IPS-NIHi7 (cell line): ENCODE measurements around the gene RASA3.
"Not testable (repeated sequence)": the region's sequence is repeated elsewhere in the genome, so short reads cannot be mapped to it uniquely, and the experiment has no call there.

Experiments
- DNase-seq: peaks from one replicate; pipeline ENCODE4 v3.0.0; 2012; ENCODE audit warnings: mixed read lengths; ENCODE audit errors: extremely low spot score

Gene RASA3, protein sequence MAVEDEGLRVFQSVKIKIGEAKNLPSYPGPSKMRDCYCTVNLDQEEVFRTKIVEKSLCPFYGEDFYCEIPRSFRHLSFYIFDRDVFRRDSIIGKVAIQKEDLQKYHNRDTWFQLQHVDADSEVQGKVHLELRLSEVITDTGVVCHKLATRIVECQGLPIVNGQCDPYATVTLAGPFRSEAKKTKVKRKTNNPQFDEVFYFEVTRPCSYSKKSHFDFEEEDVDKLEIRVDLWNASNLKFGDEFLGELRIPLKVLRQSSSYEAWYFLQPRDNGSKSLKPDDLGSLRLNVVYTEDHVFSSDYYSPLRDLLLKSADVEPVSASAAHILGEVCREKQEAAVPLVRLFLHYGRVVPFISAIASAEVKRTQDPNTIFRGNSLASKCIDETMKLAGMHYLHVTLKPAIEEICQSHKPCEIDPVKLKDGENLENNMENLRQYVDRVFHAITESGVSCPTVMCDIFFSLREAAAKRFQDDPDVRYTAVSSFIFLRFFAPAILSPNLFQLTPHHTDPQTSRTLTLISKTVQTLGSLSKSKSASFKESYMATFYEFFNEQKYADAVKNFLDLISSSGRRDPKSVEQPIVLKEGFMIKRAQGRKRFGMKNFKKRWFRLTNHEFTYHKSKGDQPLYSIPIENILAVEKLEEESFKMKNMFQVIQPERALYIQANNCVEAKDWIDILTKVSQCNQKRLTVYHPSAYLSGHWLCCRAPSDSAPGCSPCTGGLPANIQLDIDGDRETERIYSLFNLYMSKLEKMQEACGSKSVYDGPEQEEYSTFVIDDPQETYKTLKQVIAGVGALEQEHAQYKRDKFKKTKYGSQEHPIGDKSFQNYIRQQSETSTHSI

DNA sequence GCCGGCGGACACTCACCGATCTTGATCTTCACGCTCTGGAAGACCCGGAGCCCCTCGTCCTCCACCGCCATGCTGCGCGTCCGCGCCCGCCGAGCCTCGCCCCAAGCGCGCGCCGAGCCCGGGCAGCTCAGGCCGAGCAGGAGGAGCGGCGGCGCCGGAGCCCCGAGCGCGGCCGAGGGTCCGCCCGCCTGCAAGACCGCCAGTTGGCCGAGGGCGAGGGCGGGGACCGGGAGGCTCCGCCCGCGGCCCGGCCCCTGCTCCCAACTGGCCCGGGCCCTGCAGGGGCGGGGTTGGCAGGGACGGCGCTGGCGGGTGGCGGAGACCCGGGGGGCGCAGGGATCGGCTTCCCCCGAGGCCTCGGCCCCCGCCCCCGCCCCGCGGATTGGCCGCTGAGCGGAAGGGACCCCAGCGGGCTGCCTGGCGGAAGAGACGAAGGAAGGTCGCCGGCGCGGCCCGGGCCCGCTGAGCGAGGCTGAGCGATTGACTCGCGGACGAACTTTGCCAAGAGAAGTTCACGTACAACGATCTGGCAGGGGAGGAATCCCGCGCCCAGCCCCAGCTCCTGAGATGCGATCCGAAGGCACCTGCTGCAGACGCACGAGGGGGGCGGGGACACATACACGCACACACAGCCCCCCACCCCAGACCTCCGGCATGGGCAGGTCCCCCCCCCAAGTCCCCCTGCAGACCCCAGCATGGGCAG is at the start of gene RASA3:
RASA3 (minus strand) TSS at position 205 of the 703 bp plus-strand sequence; CDS start at position 71, 134 bp downstream.
- DNase-seq = peak; percentile 97

DNA sequence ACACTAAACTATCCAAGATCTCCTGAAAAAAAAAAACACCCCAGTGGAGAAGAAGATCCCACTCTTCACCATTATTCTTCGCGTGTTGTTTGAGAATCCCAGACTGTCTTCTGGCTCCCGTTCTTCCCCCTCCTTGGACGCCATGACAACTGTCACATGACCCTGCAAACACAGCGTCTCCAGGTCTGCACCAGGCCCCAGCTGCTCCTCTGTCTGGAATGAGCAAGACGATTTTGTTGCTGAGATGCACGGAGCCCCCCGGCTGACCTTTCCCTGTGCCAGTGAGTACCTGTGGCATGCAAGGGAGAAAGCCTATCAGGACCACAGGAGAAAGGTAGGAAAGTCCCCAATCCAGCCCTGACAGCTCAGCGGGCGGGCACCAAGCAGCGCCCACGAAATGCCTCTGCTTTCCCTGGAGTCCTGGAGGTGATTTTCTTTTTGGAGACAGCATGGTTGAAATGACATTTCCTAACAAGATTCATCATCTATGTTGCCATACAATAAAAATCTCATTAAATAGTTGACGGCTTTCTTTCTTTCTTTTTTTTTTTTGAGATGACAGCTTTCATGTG is 46.8 kb upstream of the RASA3 start, which contains the start of gene CFAP97D2:
CFAP97D2 (plus strand) TSS at position 171 of the 572 bp plus-strand sequence; CDS start at position 245, 74 bp downstream.
- DNase-seq = no peak

DNA sequence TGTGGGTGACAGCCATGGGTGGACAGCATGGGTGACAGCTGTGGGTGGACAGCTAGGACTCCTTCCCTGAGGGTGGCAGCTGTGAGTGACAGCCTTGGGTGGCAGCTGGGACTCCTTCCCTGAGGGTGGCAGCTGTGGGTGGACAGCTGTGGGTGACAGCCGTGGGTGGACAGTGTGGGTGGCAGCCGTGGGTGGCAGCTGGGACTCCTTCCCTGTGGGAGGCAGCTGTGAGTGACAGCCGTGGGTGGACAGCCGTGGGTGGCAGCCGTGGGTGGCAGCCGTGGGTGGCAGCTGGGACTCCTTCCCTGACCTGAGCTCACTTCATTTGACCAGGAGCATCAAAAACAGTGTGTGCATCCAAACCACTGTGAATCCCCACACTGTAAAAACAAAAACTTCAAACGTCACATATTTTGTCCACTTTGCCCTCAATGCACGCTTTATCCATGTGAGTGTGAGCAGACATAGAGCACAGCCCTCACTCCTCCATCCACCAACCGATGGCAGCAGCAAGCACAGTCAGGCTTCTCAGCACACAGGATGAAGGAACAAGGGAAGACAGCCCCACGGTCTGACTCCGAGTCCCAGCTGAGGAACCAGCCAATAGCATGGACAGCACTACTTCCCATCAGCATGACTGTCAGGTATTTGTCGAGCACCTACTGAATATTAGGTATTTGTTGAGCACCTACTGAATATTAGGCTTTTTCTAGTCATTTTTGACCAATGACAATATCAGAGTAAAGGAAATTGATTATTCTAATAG is 45.0 kb upstream of the RASA3 start:
- no peak for DNase-seq

DNA sequence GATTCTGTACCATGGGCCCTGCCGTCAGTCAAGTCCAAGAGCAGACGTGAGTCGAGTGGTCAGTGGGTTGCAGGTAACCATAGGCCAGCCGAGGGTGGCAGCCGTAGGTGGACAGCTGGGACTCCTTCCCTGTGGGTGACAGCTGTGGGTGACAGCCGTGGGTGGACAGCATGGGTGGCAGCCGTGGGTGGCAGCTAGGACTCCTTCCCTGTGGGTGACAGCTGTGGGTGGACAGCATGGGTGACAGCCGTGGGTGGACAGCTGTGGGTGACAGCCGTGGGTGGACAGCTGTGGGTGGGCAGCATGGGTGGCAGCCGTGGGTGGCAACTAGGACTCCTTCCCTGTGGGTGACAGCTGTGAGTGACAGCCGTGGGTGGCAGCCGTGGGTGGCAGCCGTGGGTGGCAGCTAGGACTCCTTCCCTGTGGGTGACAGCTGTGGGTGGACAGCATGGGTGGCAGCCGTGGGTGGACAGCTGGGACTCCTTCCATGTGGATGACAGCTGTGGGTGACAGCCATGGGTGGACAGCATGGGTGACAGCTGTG is 44.0 kb upstream of the RASA3 start:
- not testable (repeated sequence) for DNase-seq

DNA sequence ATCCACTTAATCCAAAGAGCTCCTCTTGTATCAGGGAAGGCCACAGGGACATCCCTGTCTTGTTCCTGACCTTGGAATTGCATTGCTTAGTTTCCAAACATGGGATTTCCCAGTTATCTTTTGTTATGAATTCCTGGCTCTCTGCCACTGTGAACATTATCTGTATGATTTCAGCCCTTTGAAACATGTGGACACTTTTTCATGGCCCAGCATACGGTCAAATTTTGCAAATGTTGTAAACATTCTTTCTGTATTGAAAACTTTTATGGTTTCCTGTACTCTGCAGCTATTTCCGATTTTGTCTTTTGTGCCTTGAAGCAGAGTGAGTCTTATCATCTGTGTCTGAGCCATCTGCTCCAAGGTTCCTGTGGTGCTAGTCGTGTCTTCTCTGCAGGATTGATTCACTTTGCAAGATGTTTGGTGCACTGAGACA is 42.1 kb upstream of the RASA3 start:
- no peak for DNase-seq

DNA sequence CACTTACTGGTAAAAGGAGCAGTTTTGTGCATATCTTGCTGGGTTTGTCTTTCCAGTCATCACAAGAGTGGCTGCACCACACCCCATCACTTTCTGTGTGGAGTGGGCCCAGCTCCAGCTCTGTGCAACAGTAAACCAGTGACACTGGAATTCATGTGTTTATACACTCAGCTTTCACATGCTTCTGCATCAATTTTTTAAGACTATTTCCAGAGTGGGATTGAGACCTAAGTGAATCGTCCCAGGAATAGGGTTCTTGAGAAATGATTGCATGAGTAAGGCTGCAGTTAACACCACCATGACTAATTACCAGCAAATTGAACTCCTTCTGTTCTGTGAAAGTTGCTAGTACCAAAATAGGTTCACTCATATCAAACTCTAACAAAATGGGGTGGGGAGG is 41.3 kb upstream of the RASA3 start:
- DNase-seq = no peak

DNA sequence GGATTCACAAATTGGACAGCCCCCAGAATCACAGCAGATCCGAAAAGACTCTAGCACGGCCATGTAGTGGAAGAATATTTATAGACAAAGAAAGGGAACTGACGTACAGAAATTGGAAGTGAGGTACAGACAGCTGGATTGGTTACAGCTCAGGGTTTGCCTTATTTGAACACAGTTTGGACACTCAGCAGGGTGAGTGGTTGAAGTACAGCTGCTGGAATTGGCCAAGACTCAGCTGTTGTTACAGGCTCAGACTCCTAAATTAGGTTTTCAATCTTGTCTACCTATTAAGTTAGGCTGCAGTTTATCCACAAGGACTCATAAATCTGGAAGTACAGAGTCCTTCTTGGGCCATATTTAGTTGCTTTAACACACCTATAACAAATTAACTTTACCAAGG is 40.8 kb upstream of the RASA3 start:
- DNase-seq = no peak

DNA sequence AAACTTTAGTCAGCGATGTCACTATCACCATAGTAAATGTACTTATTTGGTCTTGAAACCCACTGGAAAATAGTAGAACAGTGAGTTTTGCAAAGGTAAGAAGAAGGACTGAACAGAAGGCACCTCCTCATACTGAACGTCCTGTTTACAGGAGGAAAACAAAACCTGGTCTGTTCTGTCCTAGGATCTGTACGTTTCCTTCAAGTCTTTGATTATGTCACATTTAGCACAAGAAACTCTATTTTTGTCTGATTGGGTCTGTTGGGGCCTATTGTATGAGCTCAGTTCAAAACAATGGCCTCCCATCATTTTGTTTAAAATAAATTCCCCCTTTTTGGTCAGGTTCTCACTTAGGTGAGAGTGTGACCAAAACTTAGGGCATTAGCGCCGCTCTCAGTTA is 35.5 kb upstream of the RASA3 start:
- DNase-seq = no peak

DNA sequence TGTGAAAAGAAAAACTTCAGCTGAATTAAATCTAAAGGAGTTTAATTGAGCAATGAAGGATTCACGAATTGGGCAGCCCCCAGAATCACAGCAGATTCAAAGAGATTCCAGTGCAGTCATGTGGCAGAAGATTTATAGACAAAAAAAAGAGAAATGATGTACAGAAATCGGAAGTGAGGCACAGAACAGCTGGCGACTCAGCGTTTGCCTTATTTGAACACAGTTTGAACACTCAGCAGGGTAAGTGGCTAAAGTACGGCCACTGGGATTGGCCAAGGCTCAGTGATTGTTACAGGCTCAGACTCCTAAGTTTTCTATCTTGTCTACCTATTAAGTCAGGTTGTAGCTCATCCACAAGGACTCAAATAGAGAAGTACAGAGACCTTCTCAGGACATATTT is 35.0 kb upstream of the RASA3 start:
- no peak for DNase-seq

DNA sequence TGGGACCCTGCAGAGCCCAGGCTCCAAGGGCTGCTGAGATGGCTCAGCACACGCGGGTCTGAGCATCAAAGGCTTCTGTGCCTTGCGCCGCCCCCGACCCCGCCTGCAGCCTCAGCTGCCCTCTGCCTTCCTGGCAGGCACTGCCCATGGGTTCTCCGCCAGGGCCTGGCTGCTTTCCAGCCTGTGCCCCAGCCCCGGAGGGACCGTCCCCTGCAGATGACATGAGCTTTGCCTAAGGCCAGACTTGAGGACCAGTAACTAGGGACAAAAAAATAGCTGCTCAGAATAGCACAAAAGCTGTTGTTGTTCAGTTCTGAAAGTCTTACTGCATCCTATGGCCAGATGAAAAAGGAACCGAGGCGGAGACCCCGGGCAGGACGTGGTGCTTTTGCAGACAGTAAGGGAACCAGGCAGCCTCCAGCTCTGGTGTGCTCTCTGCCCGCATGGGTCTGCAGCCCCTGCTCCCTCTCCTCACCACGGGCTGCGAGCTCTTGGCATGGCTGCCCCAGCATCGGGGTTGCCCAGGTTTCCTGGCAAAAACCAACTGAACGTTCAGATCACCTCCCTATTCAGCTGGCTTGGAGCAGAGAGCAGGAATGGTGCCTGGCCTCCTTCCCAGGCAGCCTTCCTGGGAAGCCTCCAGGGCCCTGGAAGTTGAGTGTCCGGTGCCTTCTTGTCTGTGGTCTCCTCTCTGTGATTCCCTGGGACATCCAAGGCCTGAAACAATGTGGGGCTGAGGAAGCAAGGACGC is 34.1 kb upstream of the RASA3 start:
- DNase-seq = peak; percentile 11

DNA sequence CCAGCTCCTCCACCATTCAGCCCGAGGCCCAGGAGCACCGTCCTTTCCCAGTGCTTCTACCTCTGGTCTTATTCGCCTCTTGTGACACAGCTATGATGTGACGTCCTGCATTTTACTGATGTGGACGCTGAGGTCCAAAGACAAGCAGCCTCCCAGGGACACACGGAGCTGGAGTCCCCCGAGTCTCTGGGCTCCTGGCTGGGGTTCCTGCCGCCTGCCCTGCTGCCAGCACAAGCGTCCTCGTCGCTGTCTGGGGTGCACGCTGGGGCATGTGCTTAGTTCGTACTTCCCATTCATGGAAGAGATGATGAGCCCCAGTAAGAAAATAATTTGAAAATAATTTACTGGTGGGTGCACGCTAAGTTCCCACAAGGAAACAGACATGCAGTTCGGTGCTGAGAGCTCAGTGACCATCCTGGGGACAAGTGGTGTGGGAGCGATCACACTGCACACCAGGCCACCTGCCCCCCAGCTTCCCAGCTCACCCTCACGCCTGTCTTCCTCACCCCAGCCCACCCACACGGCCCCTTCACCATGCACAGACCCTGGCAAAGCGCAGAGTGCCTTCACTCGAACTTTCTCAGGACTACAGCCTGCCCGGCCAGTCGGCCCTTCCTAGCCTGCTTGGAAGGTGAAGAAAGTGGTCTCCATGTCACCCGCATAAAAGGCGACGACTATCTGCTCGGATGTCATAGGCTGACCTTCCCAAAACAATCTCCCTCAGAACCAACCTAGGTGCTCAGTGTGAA is 32.4 kb upstream of the RASA3 start:
- no peak for DNase-seq

DNA sequence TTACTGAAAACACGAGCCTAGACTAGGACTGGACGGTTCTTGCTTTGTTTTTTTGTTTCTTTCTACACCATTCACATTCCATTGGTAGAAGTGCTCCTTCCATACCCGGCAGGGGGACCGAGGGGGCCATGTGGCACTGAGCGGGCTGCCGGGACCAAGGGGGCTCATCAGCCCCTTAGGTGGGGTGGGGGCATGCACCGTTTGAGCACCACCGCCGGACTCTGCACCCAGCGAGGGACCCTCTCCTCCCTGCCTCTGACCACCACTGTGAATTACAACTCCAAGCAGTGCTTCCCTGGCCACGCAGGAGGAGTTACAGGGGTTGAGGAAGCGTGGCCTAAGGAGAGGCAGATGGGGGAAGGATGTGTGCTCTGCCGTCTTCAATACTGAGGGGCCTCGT is 31.6 kb upstream of the RASA3 start:
- no peak for DNase-seq

DNA sequence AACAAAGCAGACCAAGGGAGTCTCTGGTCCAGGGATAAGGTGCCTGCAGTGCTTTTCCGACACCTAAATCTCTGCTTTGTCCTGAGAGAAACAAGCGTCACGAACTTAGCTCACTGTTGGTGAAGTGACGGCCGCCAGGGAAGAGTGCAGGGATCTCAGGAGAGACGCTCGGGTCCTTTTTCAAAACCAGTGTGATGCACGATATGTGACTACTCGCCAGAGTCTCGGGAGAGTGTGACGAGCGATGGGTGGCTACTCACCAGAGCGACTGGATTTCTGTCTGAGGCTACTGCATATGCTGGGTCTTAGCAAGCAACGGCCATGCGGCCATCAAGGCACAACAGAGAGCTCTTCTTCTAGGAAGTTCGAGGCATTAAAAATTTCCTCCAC is 30.1 kb upstream of the RASA3 start:
- no peak for DNase-seq

DNA sequence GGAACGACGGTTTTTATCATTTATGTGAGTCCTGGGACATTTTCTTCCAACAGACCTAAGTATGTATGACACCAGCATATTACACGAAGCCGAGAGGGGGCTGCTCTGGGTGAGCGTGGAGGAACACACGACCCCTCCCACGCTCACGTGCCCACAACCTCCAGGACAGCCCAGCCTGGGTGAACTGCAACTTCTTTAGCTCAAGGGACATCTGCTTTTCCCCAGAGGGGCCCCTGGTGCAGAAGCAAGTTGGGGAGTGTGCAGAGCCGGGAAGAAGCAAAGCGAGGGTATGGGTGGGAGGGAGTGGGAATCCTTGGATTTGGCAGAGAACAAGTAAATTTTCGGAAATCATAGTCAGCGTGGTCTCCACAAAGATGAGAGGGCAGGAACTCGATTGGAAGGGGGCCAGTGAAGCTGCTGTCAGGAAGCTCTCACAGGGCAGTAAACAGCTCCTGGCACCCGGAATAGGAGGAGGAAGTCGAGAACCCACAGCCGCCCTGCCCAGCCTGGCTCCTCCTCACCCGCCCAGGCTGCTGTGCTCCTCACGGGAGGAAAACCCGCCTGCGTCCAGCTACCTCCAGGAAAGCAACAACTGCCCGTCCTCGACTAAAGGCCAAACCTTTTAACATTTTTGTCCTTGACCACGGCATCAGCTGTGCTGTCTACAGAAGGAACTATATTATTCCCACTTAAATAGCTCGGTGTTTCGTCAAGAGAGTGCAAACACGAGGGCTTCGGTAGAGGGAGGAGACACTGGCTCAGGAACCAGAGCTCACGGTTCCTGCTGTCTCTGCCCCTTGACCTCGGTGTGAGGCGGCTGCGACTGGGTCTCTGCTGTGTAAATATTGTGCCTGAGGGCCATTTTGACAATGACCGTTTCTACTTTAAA is 29.5 kb upstream of the RASA3 start:
- DNase-seq = no peak

DNA sequence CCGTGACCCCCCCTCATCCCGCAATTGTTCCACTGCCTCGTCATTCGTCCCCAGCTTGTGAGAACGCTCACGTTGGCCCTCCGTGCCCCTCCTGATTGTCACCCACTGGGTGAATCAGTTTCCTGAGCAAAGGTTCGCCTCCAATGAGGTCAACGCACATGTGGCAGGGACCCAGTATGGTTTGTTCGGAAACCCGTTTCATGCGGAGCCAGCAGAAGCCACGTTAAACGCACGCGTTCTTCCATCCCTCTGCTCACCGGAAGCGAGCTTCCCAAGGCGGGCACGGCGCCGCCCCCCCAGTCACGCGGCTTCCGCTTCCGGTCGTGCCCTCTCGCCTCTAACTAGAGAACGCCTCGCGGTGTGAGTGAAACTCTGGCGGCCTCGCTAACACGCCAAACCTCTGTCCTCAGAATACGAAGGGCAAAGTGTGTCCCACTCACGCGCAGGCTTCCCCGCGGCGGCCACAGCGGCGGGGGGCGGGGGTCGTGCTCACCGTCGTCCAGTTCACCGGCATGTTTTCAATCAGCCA is 28.7 kb upstream of the RASA3 start:
- DNase-seq = no peak

DNA sequence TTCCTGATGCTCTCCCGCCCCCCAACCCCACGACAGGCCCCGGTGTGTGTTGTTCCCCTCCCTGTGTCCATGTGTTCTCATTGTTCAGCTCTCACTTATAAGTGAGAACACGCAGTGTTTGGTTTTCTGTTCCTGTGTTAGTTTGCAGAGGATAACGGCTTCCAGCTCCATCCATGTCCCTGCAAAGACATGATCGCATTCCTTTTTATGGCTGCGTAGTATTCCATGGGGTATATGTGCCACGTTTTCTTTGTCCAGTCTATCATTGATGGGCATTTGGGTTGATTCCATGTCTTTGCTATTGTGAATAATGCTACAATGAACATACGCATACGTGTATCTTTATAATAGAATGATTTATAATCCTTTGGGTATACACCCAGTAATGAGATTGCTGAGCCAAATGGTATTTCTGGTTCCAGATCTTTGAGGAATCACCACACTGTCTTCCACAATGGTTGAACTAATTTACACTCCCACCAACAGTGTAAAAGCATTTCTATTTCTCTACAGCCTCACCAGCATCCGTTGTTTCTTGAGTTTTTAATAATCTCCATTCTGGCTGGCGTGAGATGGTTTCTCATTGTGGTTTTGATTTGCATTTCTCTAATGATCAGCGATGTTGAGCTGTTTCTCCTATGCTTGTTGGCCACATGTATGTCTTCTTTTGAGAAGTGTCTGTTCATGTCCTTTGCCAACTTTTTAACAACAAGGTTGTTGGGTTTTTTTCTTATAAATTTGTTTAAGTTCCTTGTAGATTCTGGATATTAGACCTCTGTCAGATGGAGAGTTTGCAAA is 26.6 kb upstream of the RASA3 start:
- not testable (repeated sequence) for DNase-seq

DNA sequence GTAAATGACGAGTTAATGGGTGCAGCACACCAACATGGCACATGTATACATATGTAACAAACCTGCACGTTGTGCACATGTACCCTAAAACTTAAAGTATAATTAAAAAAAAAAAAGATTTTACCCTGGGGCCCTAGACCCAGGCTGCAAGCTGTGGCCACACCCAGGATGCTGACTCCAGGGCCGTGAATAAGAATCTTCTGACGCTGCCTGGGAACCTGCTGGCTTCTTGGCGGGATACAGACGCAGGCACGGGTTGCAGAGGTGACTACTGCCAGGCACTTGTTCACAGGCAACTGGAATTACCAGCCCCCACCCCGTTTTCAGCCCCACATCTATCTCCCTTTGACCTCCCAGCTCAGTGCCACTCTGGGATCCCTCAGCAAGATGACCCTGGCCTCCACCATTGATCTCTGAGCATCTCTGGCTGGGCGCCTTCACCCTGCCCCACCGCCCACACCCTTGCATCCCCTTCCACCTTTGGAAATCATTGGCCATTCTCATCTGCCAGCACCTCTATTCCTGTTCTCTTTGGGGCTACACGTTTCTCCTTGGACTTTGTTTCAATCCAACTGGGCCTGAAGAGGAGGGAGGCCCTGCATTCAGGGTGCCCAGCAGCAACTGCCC is 25.6 kb upstream of the RASA3 start:
- no peak for DNase-seq
